Renal cortex interstitium (tissue), 11 donors: ENCODE results near the gene GPR152. TPM values are rescaled to one million over a fixed set of nuclear protein-coding genes. Genes with fewer than 3 reads are reported as not detected.

Experiments used
- DNase-seq, 11 donors: peaks; one replicate each; pipeline ENCODE4 v3.0.0-alpha.2; 2013; ENCODE audit warnings: low read depth in 9 of 11, low spot score in 4 of 11; ENCODE audit errors: extremely low read depth in 1 of 11
- polyA plus RNA-seq, 3 donors: library from polyadenylated mRNA; unstranded; fragments of 120-200 nt; gene quantifications; one replicate each; pipeline ENCODE4 v1.2.1, GENCODE V29; 2013; ENCODE audit not compliant: insufficient read length in 3 of 3

GPR152 gene
- polyA plus RNA-seq, 3 donors = not detected

- DNase-seq = no peak
Observed at GRCh38 chr11:67445515-67445914, 7.0 kb downstream of the GPR152 start.

GRCh38 chr11:67442504-67443404 lies 9.8 kb downstream of the GPR152 start:
- no peak for DNase-seq

- no peak for DNase-seq
Observed at GRCh38 chr11:67441731-67442351, 10.7 kb downstream of the GPR152 start.

GRCh38 chr11:67441098-67441563 lies 11.4 kb downstream of the GPR152 start:
- no peak for DNase-seq

GRCh38 chr11:67440229-67441097 lies 12.1 kb downstream of the GPR152 start:
- DNase-seq = no peak

GRCh38 chr11:67439321-67440228 lies 13.0 kb downstream of the GPR152 start:
- no peak for DNase-seq

GRCh38 chr11:67438158-67438902 lies 14.2 kb downstream of the GPR152 start:
- no peak for DNase-seq

GRCh38 chr11:67437809-67438157 lies 14.7 kb downstream of the GPR152 start:
- DNase-seq = no peak

- DNase-seq = no peak
Observed at GRCh38 chr11:67437082-67437808, 15.3 kb downstream of the GPR152 start, which contains the start of gene PTPRCAP. TSS of gene PTPRCAP (minus strand) at chr11:67437682. CDS start at chr11:67437619, 63 bp downstream.

- DNase-seq = no peak
Observed at GRCh38 chr11:67436459-67437081, 16.0 kb downstream of the GPR152 start.

- DNase-seq = no peak
Observed at GRCh38 chr11:67435727-67436458, 16.6 kb downstream of the GPR152 start.

GRCh38 chr11:67435031-67435726 lies 17.4 kb downstream of the GPR152 start:
- DNase-seq = no peak

GRCh38 chr11:67434395-67434881 lies 18.1 kb downstream of the GPR152 start:
- no peak for DNase-seq

- DNase-seq = no peak
Observed at GRCh38 chr11:67433536-67434394, 18.8 kb downstream of the GPR152 start.
